CD4-positive, CD25-positive, alpha-beta regulatory T cell (primary cell): ENCODE data around the gene INTS1. TPM values are rescaled to one million over a fixed set of nuclear protein-coding genes. Genes with fewer than 3 reads are reported as not detected.

Experiments
- ATAC-seq, 2 donors: fragments of 150-1000 bp; cut with Tn5 transposase; one replicate each; pipeline ENCODE4 v1.10.0; 2021; ENCODE audit warnings: low read depth in 2 of 2, moderate number of reproducible peaks in 2 of 2, moderate library complexity in 1 of 2
- DNase-seq, 3 donors: peaks; one replicate each; pipeline versions ENCODE4 v3.0.0 to v3.0.0-alpha.2; 2012 to 2022; ENCODE audit warnings: mixed read lengths in 1 of 3
- H3K27ac ChIP-seq: one replicate; pipeline ENCODE4 v1.7.0; 2013; ENCODE audit warnings: mild to moderate bottlenecking, low read length; ENCODE audit not compliant: insufficient read depth, poor library complexity, severe bottlenecking
- H3K27me3 ChIP-seq: one replicate; pipeline ENCODE4 v1.7.0; 2013; ENCODE audit warnings: low read length; ENCODE audit not compliant: control insufficient read depth, insufficient read depth
- H3K36me3 ChIP-seq: one replicate; pipeline ENCODE4 v1.7.0; 2013; ENCODE audit warnings: mild to moderate bottlenecking, low read length, moderate library complexity; ENCODE audit not compliant: control insufficient read depth, insufficient read depth
- H3K4me1 ChIP-seq: 2 replicates; pipeline ENCODE4 v1.7.0; 2013; ENCODE audit warnings: mild to moderate bottlenecking, low read length; ENCODE audit not compliant: insufficient read depth, control insufficient read depth, poor library complexity, severe bottlenecking
- H3K4me3 ChIP-seq: one replicate; pipeline ENCODE4 v1.7.0; 2013; ENCODE audit warnings: low read depth, mild to moderate bottlenecking, low read length, moderate library complexity
- H3K9me3 ChIP-seq, 2 experiments: 1 replicate in 1 of 2; 2 replicates in 1 of 2; pipeline ENCODE4 v1.7.0; 2013; ENCODE audit warnings: low read length in 2 of 2, mild to moderate bottlenecking in 1 of 2, moderate library complexity in 1 of 2; ENCODE audit not compliant: control insufficient read depth in 2 of 2
- H3K27ac Mint-ChIP-seq, 3 donors: one replicate each; pipeline ENCODE4 v1.8.0; 2020 to 2022; ENCODE audit warnings: mild to moderate bottlenecking in 3 of 3, mixed read lengths in 3 of 3, moderate library complexity in 2 of 3
- H3K27me3 Mint-ChIP-seq: one replicate; pipeline ENCODE4 v1.8.0; 2022; ENCODE audit warnings: mild to moderate bottlenecking, mixed read lengths
- H3K36me3 Mint-ChIP-seq: one replicate; pipeline ENCODE4 v1.8.0; 2020; ENCODE audit warnings: mixed read lengths
- H3K4me1 Mint-ChIP-seq, 4 donors: one replicate each; pipeline ENCODE4 v1.8.0; 2020 to 2022; ENCODE audit warnings: mixed read lengths in 4 of 4, mild to moderate bottlenecking in 1 of 4
- H3K4me3 Mint-ChIP-seq, 4 donors: one replicate each; pipeline ENCODE4 v1.8.0; 2020 to 2022; ENCODE audit warnings: mild to moderate bottlenecking in 4 of 4, mixed read lengths in 4 of 4, moderate library complexity in 3 of 4
- H3K9me3 Mint-ChIP-seq, 7 donors: one replicate each; pipeline ENCODE4 v1.8.0; 2020 to 2022; ENCODE audit warnings: mixed read lengths in 7 of 7, mild to moderate bottlenecking in 3 of 7, moderate library complexity in 2 of 7
- polyA plus RNA-seq, 4 donors: library from polyadenylated mRNA; unstranded; fragments of 300-500 nt; fragmentation: Illumina TruSeq; gene quantifications; one replicate each; pipeline ENCODE4 v1.2.3, GENCODE V29; 2021
- total RNA-seq: library from RNA; stranded (reverse); gene quantifications from one replicate; pipeline ENCODE4 v1.2.3, GENCODE V29; 2022

The INTS1 gene, protein sequence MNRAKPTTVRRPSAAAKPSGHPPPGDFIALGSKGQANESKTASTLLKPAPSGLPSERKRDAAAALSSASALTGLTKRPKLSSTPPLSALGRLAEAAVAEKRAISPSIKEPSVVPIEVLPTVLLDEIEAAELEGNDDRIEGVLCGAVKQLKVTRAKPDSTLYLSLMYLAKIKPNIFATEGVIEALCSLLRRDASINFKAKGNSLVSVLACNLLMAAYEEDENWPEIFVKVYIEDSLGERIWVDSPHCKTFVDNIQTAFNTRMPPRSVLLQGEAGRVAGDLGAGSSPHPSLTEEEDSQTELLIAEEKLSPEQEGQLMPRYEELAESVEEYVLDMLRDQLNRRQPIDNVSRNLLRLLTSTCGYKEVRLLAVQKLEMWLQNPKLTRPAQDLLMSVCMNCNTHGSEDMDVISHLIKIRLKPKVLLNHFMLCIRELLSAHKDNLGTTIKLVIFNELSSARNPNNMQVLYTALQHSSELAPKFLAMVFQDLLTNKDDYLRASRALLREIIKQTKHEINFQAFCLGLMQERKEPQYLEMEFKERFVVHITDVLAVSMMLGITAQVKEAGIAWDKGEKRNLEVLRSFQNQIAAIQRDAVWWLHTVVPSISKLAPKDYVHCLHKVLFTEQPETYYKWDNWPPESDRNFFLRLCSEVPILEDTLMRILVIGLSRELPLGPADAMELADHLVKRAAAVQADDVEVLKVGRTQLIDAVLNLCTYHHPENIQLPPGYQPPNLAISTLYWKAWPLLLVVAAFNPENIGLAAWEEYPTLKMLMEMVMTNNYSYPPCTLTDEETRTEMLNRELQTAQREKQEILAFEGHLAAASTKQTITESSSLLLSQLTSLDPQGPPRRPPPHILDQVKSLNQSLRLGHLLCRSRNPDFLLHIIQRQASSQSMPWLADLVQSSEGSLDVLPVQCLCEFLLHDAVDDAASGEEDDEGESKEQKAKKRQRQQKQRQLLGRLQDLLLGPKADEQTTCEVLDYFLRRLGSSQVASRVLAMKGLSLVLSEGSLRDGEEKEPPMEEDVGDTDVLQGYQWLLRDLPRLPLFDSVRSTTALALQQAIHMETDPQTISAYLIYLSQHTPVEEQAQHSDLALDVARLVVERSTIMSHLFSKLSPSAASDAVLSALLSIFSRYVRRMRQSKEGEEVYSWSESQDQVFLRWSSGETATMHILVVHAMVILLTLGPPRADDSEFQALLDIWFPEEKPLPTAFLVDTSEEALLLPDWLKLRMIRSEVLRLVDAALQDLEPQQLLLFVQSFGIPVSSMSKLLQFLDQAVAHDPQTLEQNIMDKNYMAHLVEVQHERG (N-terminal part only)
- total RNA-seq (107 TPM), polyA plus RNA-seq (10 to 100 TPM in 2 of 4 donors, 1 to 10 TPM in 2; 8.5 to 11.9 (median 10.1) TPM)

- peaks cover 0 to 54% (median 16%) of the 10 kb centered on the region in 4 donors for H3K4me1 Mint-ChIP-seq
- peak within 1 kb of the TSS; percentile 51 for H3K27ac ChIP-seq
- H3K27me3 Mint-ChIP-seq: no peaks in the 10 kb centered on the region
- H3K4me3 Mint-ChIP-seq: peak within 1 kb of the TSS; percentile 86 to 92 (median 88)
- no peaks in the 10 kb centered on the region for H3K27me3 ChIP-seq
- peaks cover 35% of the 10 kb centered on the region for H3K4me1 ChIP-seq
- H3K9me3 ChIP-seq: no peaks in the 10 kb centered on the region
- H3K4me3 ChIP-seq: peak within 1 kb of the TSS; percentile 66
- H3K36me3 Mint-ChIP-seq: no peaks in the 10 kb centered on the region
- ATAC-seq (peak; percentile 92 to 95), DNase-seq (peak; percentile 85 to 94 (median 90))
- peak within 1 kb of the TSS; percentile 87 to 93 (median 88) for H3K27ac Mint-ChIP-seq
- H3K9me3 Mint-ChIP-seq: no peaks in the 10 kb centered on the region
- H3K36me3 ChIP-seq: peaks cover 19% of the 10 kb centered on the region
These were observed at the start of gene INTS1 for GRCh38 chr7:1503816-1504775. Gene INTS1 (minus strand): TSS chr7:1504389. CDS start chr7:1503960, 429 bp downstream.

GRCh38 chr7:1553512-1554210, 49.5 kb upstream of the INTS1 start:
- Mint-ChIP-seq H3K27ac (no peak overlapping the region), H3K4me1 (peaks cover 0 to 6% (median 3%) of the 10 kb centered on the region in 4 donors), H3K9me3 (no peaks in the 10 kb centered on the region), H3K36me3 (no peaks in the 10 kb centered on the region), H3K27me3 (no peaks in the 10 kb centered on the region), H3K4me3 (no peak overlapping the region)
- H3K27ac ChIP-seq: no peak overlapping the region
- H3K4me1 ChIP-seq: no peaks in the 10 kb centered on the region
- ATAC-seq (no peak), DNase-seq (no peak)
- H3K27me3 ChIP-seq: no peaks in the 10 kb centered on the region
- H3K36me3 ChIP-seq: no peaks in the 10 kb centered on the region
- no peak overlapping the region for H3K4me3 ChIP-seq
- no peaks in the 10 kb centered on the region for H3K9me3 ChIP-seq

- no peak overlapping the region for H3K4me3 Mint-ChIP-seq
- H3K36me3 Mint-ChIP-seq: no peaks in the 10 kb centered on the region
- no peaks in the 10 kb centered on the region for H3K9me3 Mint-ChIP-seq
- no peaks in the 10 kb centered on the region for H3K27me3 Mint-ChIP-seq
- H3K27ac ChIP-seq: no peak overlapping the region
- H3K27ac Mint-ChIP-seq: no peak overlapping the region
- no peak overlapping the region for H3K4me3 ChIP-seq
- H3K4me1 Mint-ChIP-seq: peaks cover 0 to 8% (median 3%) of the 10 kb centered on the region in 4 donors
- ATAC-seq (no peak), DNase-seq (no peak)
- no peaks in the 10 kb centered on the region for H3K4me1 ChIP-seq
- no peaks in the 10 kb centered on the region for H3K36me3 ChIP-seq
- no peaks in the 10 kb centered on the region for H3K9me3 ChIP-seq
- H3K27me3 ChIP-seq: no peaks in the 10 kb centered on the region
These were observed 48.0 kb upstream of the INTS1 start for GRCh38 chr7:1552200-1552599.

DNA sequence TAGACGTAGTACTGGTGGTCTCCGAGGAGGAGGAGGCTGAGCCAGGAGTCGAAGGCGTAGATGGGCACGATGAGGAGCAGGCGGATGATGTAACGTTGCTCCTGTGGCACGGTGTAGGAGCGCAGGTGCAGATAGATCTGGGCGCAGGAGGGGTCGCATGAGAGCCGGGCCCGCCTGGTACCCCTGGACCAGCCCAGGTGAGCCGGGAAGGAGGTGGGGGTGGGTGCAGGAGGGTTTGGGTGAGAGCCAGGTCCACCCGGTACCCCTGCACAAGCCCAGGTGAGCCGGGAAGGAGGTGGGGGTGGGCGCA, 46.6 kb upstream of the INTS1 start:
- H3K4me1 Mint-ChIP-seq: peaks cover 0 to 4% (median 1%) of the 10 kb centered on the region in 4 donors
- H3K27ac Mint-ChIP-seq: no peak overlapping the region
- ATAC-seq: no peak
- H3K4me3 Mint-ChIP-seq: no peak overlapping the region
- no peak overlapping the region for H3K4me3 ChIP-seq
- DNase-seq: no peak
- H3K27me3 Mint-ChIP-seq: no peaks in the 10 kb centered on the region
- H3K27me3 ChIP-seq: no peaks in the 10 kb centered on the region
- H3K9me3 Mint-ChIP-seq: no peaks in the 10 kb centered on the region
- H3K36me3 Mint-ChIP-seq: no peaks in the 10 kb centered on the region
- H3K36me3 ChIP-seq: no peaks in the 10 kb centered on the region
- no peak overlapping the region for H3K27ac ChIP-seq
- H3K9me3 ChIP-seq: no peaks in the 10 kb centered on the region
- no peaks in the 10 kb centered on the region for H3K4me1 ChIP-seq

GRCh38 chr7:1550005-1550845, 46.0 kb upstream of the INTS1 start:
- H3K9me3 ChIP-seq: no peaks in the 10 kb centered on the region
- ATAC-seq: no peak
- H3K9me3 Mint-ChIP-seq: no peaks in the 10 kb centered on the region

GRCh38 chr7:1549357-1550004, 45.3 kb upstream of the INTS1 start:
- Histone ChIP-seq H3K9me3 (no peaks in the 10 kb centered on the region), H3K27ac (no peak overlapping the region), H3K4me3 (no peak overlapping the region), H3K36me3 (no peaks in the 10 kb centered on the region), H3K27me3 (no peaks in the 10 kb centered on the region), H3K4me1 (no peaks in the 10 kb centered on the region)
- ATAC-seq (no peak), DNase-seq (no peak)
- no peaks in the 10 kb centered on the region for H3K9me3 Mint-ChIP-seq
- peak overlapping the region in 1 of 3 donors; percentile 32 for H3K27ac Mint-ChIP-seq
- peaks cover 0 to 4% (median 1%) of the 10 kb centered on the region in 4 donors for H3K4me1 Mint-ChIP-seq
- no peaks in the 10 kb centered on the region for H3K27me3 Mint-ChIP-seq
- H3K4me3 Mint-ChIP-seq: no peak overlapping the region
- H3K36me3 Mint-ChIP-seq: no peaks in the 10 kb centered on the region

More at GRCh38 chr7:1550005-1550845, 46.0 kb upstream of the INTS1 start:
- Mint-ChIP-seq H3K4me3 (no peak overlapping the region), H3K27me3 (no peaks in the 10 kb centered on the region), H3K27ac (no peak overlapping the region), H3K36me3 (no peaks in the 10 kb centered on the region), H3K4me1 (peaks cover 0 to 4% (median 1%) of the 10 kb centered on the region in 4 donors)
- DNase-seq: no peak
- Histone ChIP-seq H3K27ac (no peak overlapping the region), H3K36me3 (no peaks in the 10 kb centered on the region), H3K4me3 (no peak overlapping the region), H3K4me1 (no peaks in the 10 kb centered on the region), H3K27me3 (no peaks in the 10 kb centered on the region)
